GM23338 (cell line): ENCODE measurements around the gene HOXA3. TPM values are rescaled to one million over a fixed set of nuclear protein-coding genes. Genes with fewer than 3 reads are reported as not detected.

ENCODE experiments used
- ATAC-seq: fragments of 200-7000 bp; cut with Tn5 transposase; 3 replicates; pipeline ENCODE4 v1.9.1; 2020
- DNase-seq: peaks from one replicate; pipeline ENCODE4 v3.0.0-alpha.2; 2015; ENCODE audit warnings: low spot score
- H2AFZ ChIP-seq: fragments of 200-600 bp; sonication (generic); 2 replicates; pipeline ENCODE4 v1.8.0; 2016; ENCODE audit warnings: antibody characterized with exemption, mild to moderate bottlenecking, moderate library complexity
- H3F3A ChIP-seq: fragments of 200-600 bp; sonication (generic); replicated peaks from 2 replicates; pipeline ENCODE4 v1.8.0; 2017; ENCODE audit warnings: antibody characterized with exemption, mixed run types, low read depth
- H3K27ac ChIP-seq: fragments of 200-600 bp; sonication (generic); 2 replicates; pipeline ENCODE4 v1.6.1; 2016; ENCODE audit warnings: low read depth
- H3K27me3 ChIP-seq: fragments of 200-600 bp; sonication (generic); 2 replicates; pipeline ENCODE4 v1.8.0; 2016; ENCODE audit warnings: mild to moderate bottlenecking, mixed run types, moderate library complexity; ENCODE audit not compliant: insufficient read depth
- H3K36me3 ChIP-seq: fragments of 200-600 bp; sonication (generic); 2 replicates; pipeline ENCODE4 v1.8.0; 2016; ENCODE audit warnings: mild to moderate bottlenecking; ENCODE audit not compliant: insufficient read depth
- H3K4me1 ChIP-seq: fragments of 200-600 bp; sonication (generic); 2 replicates; pipeline ENCODE4 v1.8.0; 2016; ENCODE audit warnings: mild to moderate bottlenecking, moderate library complexity; ENCODE audit not compliant: insufficient read depth
- H3K4me2 ChIP-seq: fragments of 200-600 bp; sonication (generic); 2 replicates; pipeline ENCODE4 v1.7.1; 2017; ENCODE audit warnings: mixed run types
- H3K4me3 ChIP-seq: fragments of 200-600 bp; sonication (generic); 2 replicates; pipeline ENCODE4 v1.6.1; 2016; ENCODE audit warnings: mixed run types
- H3K79me2 ChIP-seq: fragments of 200-600 bp; sonication (generic); replicated peaks from 2 replicates; pipeline ENCODE4 v1.8.0; 2017; ENCODE audit warnings: mild to moderate bottlenecking; ENCODE audit not compliant: insufficient read depth
- H3K9me2 ChIP-seq: fragments of 200-600 bp; sonication (generic); 2 replicates; pipeline ENCODE4 v1.8.0; 2017; ENCODE audit not compliant: insufficient read depth
- H4K20me1 ChIP-seq: fragments of 200-600 bp; sonication (generic); replicated peaks from 2 replicates; pipeline ENCODE4 v1.8.0; 2017; ENCODE audit warnings: mild to moderate bottlenecking; ENCODE audit not compliant: insufficient read depth
- H3K27ac Mint-ChIP-seq: 2 replicates; pipeline ENCODE4 v1.8.0; 2020; ENCODE audit warnings: inconsistent platforms, mild to moderate bottlenecking, moderate library complexity, mixed read lengths
- H3K27me3 Mint-ChIP-seq: 3 replicates; pipeline ENCODE4 v1.8.0; 2022; ENCODE audit warnings: low read depth, mild to moderate bottlenecking, moderate library complexity, mixed read lengths, inconsistent platforms; ENCODE audit not compliant: insufficient read depth, poor library complexity
- H3K36me3 Mint-ChIP-seq: 3 replicates; pipeline ENCODE4 v1.8.0; 2021; ENCODE audit warnings: low read depth, mild to moderate bottlenecking, inconsistent platforms, moderate library complexity, mixed read lengths
- H3K4me1 Mint-ChIP-seq: 3 replicates; pipeline ENCODE4 v1.8.0; 2020; ENCODE audit warnings: mild to moderate bottlenecking, inconsistent platforms, mixed read lengths
- H3K4me3 Mint-ChIP-seq: 3 replicates; pipeline ENCODE4 v1.8.0; 2021; ENCODE audit warnings: moderate library complexity, mild to moderate bottlenecking, inconsistent platforms, mixed read lengths
- H3K9me3 Mint-ChIP-seq: 3 replicates; pipeline ENCODE4 v1.8.0; 2020; ENCODE audit warnings: moderate library complexity, mild to moderate bottlenecking, inconsistent platforms, mixed read lengths
- CREB1 ChIP-seq: fragments of 250-450 bp; sonication (Bioruptor Pico); IDR thresholded peaks from 2 replicates; pipeline ENCODE4 v1.5.0; 2020; ENCODE audit warnings: low read depth, mild to moderate bottlenecking, moderate library complexity
- CTCF ChIP-seq, 2 experiments: fragments of 200-600 bp in 1 of 2; sonication (generic) in 1 of 2; conservative IDR thresholded peaks; 2 replicates each; pipeline versions ENCODE4 v1.5.1 to v1.6.1; 2016 to 2017; ENCODE audit warnings: antibody characterized with exemption in 2 of 2, low read depth in 2 of 2, mild to moderate bottlenecking in 2 of 2, moderate library complexity in 1 of 2
- ETS1 ChIP-seq: IDR thresholded peaks from 2 replicates; pipeline ENCODE4 v1.6.1; 2016; ENCODE audit warnings: antibody characterized with exemption
- EZH2 ChIP-seq: fragments of 200-600 bp; sonication (generic); IDR thresholded peaks from one replicate; pipeline ENCODE4 v1.8.0; 2017; ENCODE audit warnings: antibody characterized with exemption, mild to moderate bottlenecking, low read depth; ENCODE audit not compliant: unreplicated experiment
- EZH2phosphoT487 ChIP-seq: fragments of 200-600 bp; sonication (generic); IDR thresholded peaks from one replicate; pipeline ENCODE4 v1.8.1; 2018; ENCODE audit warnings: antibody characterized with exemption; ENCODE audit not compliant: unreplicated experiment
- JUNB ChIP-seq: IDR thresholded peaks from one replicate; pipeline ENCODE4 v1.6.1; 2016; ENCODE audit warnings: antibody characterized with exemption; ENCODE audit not compliant: unreplicated experiment
- NANOG ChIP-seq: IDR thresholded peaks from 2 replicates; pipeline ENCODE4 v1.6.1; 2016; ENCODE audit warnings: antibody characterized with exemption, borderline replicate concordance
- POLR2AphosphoS5 ChIP-seq: IDR thresholded peaks from 2 replicates; pipeline ENCODE4 v1.6.1; 2016; ENCODE audit warnings: antibody characterized with exemption, low read depth
- STAT1 ChIP-seq: IDR thresholded peaks from one replicate; pipeline ENCODE4 v1.6.1; 2016; ENCODE audit warnings: antibody characterized with exemption; ENCODE audit not compliant: unreplicated experiment
- polyA plus RNA-seq: library from polyadenylated mRNA; unstranded; fragments of >200 nt; fragmentation: Nextera tagmentation; extraction: Ambion mirVana; gene quantifications from 2 replicates; pipeline ENCODE4 v1.2.1, GENCODE V29; 2016
- total RNA-seq: library from RNA; depleted of rRNA; stranded (reverse); fragments of >200 nt; shearing (Covaris generic); gene quantifications from 2 replicates; pipeline ENCODE4 v1.2.3, GENCODE V29; 2014

The HOXA3 gene
- total and polyA plus RNA-seq, 2 experiments from 2014 or later, result not detected

GRCh38 chr7:27169658-27170425 is 17.5 kb upstream of the HOXA3 start:
- Histone ChIP-seq H4K20me1 (peaks cover 44% of the 10 kb centered on the region), H3K4me1 (peaks cover 20% of the 10 kb centered on the region), H3K4me2 (peak overlapping the region; percentile 55), H3K27me3 (peaks cover 100% of the 10 kb centered on the region), H3K27ac (no peak overlapping the region), H3F3A (peaks cover 55% of the 10 kb centered on the region), H3K36me3 (no peaks in the 10 kb centered on the region), H3K9me2 (no peaks in the 10 kb centered on the region), H2AFZ (no peak overlapping the region), H3K79me2 (no peaks in the 10 kb centered on the region), H3K4me3 (peak overlapping the region; percentile 36)
- Mint-ChIP-seq H3K4me1 (peaks cover 14% of the 10 kb centered on the region; the same call in 2 of the 3 replicates), H3K27ac (no peak overlapping the region), H3K27me3 (peaks cover 95% of the 10 kb centered on the region), H3K9me3 (peaks cover 19% of the 10 kb centered on the region; the same call in 2 of the 3 replicates), H3K4me3 (no peak overlapping the region; the same call in 2 of the 3 replicates), H3K36me3 (no peaks in the 10 kb centered on the region; the same call in 2 of the 3 replicates)
- peak; percentile 34 for ATAC-seq
- DNase-seq, result peak; percentile 82
- peak; percentile 99 for TF ChIP-seq EZH2phosphoT487
- no peak for TF ChIP-seq STAT1
- no peak for TF ChIP-seq NANOG
- no peak for TF ChIP-seq CREB1 (CRISPR knock-in tag)
- peak; percentile 99 for TF ChIP-seq EZH2
- no peak for TF ChIP-seq JUNB

- Histone ChIP-seq H3K27me3 (peaks cover 100% of the 10 kb centered on the region), H4K20me1 (peaks cover 47% of the 10 kb centered on the region), H3K4me2 (no peak overlapping the region), H3F3A (peaks cover 49% of the 10 kb centered on the region), H3K4me3 (no peak overlapping the region), H3K9me2 (no peaks in the 10 kb centered on the region), H3K4me1 (peaks cover 12% of the 10 kb centered on the region), H2AFZ (no peak overlapping the region), H3K27ac (no peak overlapping the region), H3K79me2 (no peaks in the 10 kb centered on the region), H3K36me3 (no peaks in the 10 kb centered on the region; the same call in 1 of the 2 replicates)
- peak; percentile 31 for DNase-seq
- Mint-ChIP-seq H3K36me3 (no peaks in the 10 kb centered on the region; the same call in 2 of the 3 replicates), H3K9me3 (peaks cover 19% of the 10 kb centered on the region; the same call in 2 of the 3 replicates), H3K27me3 (peaks cover 99% of the 10 kb centered on the region), H3K27ac (no peak overlapping the region), H3K4me3 (peak overlapping the region; percentile 16; the same call in 1 of the 3 replicates), H3K4me1 (peaks cover 17% of the 10 kb centered on the region)
- TF ChIP-seq STAT1 (no peak), ETS1 (no peak), EZH2phosphoT487 (peak; percentile 89), POLR2AphosphoS5 (no peak), EZH2 (peak; percentile 100), CTCF (conservative IDR thresholded peaks at IDR 0.05; ENCODE audit: low read depth in 2 of 2) (peak in 1 of 2 experiments; percentile 7; a peak in 1 of 4 replicates)
- no peak for ATAC-seq
Observed at GRCh38 chr7:27168265-27168947, 16.0 kb upstream of the HOXA3 start.
